Measurements from ENCODE around the gene SLC25A39.
A peak's percentile ranks its signal among the peaks of the same experiment; 100 is the strongest.

Gene SLC25A39

DNA sequence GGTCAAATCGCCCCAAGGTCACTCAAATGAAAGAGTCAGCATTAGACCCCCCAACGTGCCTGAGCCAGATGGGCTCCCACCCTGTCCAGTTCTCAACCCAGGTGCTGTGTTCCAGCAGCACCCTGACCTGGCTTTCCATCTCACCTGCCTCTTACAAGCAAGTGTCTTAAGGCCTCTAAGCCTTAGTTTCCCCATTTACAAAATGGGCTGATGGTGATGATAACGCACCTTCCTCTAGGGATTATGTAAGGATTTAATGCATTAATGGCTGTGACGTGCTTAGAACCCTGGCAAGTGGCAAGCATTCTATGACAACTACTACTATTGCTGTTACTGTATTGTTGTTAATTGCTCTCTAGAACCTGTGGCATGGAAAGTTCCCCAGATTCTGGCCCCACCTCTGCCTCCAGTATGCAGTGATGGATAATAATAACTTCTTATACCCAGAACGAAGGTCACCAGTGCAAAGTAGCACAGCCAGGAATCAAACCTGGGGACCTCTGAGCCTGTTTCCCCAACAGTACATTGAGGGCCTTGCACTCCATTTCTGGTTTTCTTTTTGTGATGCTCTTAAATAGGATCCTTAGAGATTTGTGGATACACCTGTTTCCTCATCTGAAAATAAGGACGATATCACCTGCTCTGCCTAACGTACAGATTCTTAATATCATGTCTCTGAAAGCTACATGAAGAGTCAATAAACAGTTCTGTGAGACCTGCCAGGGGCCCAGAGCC, 3.3 kb upstream of the SLC25A39 start:
- no peak overlapping the region for H3K4me3 ChIP-seq (ENCODE audit: control insufficient read depth, low read depth, low read length)
- TF ChIP-seq, protein P1, sequence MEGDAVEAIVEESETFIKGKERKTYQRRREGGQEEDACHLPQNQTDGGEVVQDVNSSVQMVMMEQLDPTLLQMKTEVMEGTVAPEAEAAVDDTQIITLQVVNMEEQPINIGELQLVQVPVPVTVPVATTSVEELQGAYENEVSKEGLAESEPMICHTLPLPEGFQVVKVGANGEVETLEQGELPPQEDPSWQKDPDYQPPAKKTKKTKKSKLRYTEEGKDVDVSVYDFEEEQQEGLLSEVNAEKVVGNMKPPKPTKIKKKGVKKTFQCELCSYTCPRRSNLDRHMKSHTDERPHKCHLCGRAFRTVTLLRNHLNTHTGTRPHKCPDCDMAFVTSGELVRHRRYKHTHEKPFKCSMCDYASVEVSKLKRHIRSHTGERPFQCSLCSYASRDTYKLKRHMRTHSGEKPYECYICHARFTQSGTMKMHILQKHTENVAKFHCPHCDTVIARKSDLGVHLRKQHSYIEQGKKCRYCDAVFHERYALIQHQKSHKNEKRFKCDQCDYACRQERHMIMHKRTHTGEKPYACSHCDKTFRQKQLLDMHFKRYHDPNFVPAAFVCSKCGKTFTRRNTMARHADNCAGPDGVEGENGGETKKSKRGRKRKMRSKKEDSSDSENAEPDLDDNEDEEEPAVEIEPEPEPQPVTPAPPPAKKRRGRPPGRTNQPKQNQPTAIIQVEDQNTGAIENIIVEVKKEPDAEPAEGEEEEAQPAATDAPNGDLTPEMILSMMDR (IDR thresholded peaks at IDR 0.05; ENCODE audit: control insufficient read depth, insufficient read depth, low read depth, low read length, missing control alignments): no peak
- DNase-seq (ENCODE audit: low read depth): no peak

DNA sequence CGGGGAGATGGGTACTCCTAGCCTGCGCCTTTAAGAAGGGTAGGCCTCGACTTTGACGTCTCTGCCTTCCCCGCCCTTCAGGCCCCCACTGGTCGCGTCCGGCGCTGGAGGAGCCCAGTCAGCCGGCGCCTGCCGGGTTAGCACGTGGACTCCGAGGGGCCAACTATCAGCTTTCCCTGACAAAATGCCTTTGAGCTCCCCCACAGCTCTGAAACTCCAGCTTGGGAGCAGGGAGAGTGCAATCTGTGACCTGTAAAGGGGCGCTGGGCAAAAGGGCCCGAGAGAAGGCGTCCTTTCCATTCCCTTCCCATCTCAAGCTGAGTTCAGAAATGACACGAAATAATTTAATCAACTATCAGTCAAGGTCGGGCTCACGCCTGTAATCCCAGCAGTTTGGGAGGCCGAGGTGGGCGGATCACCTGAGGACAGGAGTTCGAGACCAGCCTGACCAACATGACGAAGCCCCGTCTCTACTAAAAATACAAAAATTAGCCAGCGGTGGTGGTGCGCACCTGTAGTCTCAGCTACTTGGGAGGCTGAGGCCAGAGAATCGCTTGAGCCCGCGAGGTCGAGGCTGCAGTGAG, 2.3 kb upstream of the SLC25A39 start:
- peak; percentile 91 for DNase-seq (ENCODE audit: low read depth)
- TF ChIP-seq, protein P1 (IDR thresholded peaks at IDR 0.05; ENCODE audit: control insufficient read depth, insufficient read depth, low read depth, low read length, missing control alignments): no peak

DNA sequence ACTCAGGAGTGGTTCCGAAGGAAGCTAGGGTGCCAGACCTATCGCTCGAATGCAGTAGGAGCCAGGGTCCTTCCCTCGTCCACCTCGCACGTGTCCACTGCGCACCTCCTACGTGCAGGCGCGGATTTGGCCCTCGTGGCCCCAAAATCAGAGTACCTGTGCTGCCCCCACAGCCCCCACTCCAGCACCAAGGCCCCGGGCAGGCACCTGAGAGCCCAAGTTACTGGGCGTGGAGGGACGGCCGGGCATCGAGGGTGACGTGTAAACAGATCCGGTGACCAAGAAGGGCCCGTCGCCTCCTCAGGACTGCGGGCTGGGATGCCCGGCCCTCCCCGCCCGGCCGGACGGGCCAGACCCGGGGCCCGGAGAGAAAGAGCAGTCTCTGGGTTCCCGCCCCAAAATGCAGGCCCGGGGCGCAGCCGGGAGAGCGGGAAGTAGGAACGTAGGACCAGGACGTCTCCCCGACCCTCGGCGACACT, 492 bp downstream of the SLC25A39 start:
- no peak for DNase-seq (ENCODE audit: low read depth)
- TF ChIP-seq, protein P1 (IDR thresholded peaks at IDR 0.05; ENCODE audit: control insufficient read depth, insufficient read depth, low read depth, low read length, missing control alignments): no peak
- peak overlapping the region; percentile 86 for H3K4me3 ChIP-seq (ENCODE audit: control insufficient read depth, low read depth, low read length)

More for the DNA sequence above, 2.3 kb upstream of the SLC25A39 start:
- no peak overlapping the region for H3K4me3 ChIP-seq (ENCODE audit: control insufficient read depth, low read depth, low read length)

DNA sequence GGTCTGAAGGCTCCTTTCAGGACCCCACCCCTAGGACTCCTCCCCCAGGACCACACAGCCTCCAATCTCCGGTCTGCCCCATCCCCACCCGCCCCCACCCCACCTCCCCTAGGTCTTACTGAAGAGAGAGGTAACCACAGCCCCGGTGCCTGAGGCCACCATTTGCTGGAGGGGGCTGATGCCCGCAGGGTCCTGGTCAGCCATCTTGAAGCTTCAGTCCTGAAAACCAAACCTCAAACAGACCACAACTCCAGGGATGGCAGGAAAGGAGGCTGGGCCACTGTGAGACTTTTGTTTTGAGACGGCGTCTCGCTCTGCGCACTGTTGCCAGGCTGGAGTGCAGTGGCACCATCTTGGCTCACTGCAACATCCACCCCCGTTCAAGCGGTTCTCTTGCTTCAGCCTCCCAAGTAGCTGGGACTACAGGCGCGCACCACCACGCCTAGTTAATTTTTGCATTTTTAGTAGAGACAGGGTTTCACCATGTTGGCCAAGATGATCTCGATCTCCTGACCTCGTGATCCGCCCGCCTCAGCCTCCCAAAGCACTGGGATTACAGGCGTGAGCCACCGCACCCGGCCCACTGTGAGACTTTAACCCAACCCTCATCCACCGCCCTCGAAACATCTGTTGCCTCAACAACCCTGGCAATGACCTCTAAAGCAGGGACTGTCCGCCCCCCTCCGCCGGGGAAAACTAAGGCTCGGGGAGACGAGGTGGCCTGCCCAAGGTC, 1.1 kb downstream of the SLC25A39 start:
- H3K4me3 ChIP-seq (ENCODE audit: control insufficient read depth, low read depth, low read length): peak overlapping the region; percentile 86
- DNase-seq (ENCODE audit: low read depth): no peak
- TF ChIP-seq, protein P1 (IDR thresholded peaks at IDR 0.05; ENCODE audit: control insufficient read depth, insufficient read depth, low read depth, low read length, missing control alignments): no peak

DNA sequence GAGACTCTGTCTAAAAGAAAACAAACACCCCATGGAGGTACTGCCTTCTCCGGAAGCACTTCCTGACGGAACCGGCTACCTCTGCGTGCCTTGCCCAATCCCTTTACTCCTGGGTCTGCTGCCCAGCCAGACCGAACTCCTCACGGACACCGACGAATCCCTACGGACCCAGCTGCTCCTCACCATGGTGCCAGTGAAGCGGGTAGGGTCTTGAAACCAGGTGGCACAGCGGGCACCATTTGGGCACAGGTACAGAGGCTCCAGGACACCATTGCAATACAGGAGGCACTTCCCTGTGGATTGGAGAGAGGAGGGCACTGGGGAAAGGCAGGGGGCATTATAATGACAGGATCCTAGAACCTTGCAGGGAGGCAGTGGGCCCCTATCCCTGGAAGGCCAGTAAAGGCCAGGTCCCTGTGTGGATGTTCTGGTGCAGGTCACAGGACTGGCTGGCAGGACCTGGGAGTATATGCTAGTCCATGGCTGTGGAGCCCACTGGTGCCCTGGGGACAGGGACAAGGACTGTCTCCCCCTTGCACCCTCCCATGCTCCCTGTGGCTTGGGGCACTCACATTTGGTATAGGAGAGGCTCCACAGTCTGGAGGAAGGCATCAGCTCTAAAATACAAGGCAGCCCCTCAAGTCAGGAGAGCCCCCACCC, 2.3 kb downstream of the SLC25A39 start:
- TF ChIP-seq, protein P1 (IDR thresholded peaks at IDR 0.05; ENCODE audit: control insufficient read depth, insufficient read depth, low read depth, low read length, missing control alignments): no peak
- H3K4me3 ChIP-seq (ENCODE audit: control insufficient read depth, low read depth, low read length): no peak overlapping the region
- DNase-seq (ENCODE audit: low read depth): no peak

Data from AG09309 (cell line).